A172 (cell line): Measurements from ENCODE around the gene SLC36A3. TPM values are rescaled to one million over a fixed set of nuclear protein-coding genes. Genes with fewer than 3 reads are reported as not detected.
A peak's percentile ranks its signal among the peaks of the same experiment; 100 is the strongest.
"Not testable (repeated sequence)": the region's sequence is repeated elsewhere in the genome, so short reads cannot be mapped to it uniquely, and the experiment has no call there.

Source experiments
- DNase-seq: peaks from one replicate; pipeline ENCODE4 v3.0.0-alpha.2; 2015; ENCODE audit warnings: low spot score
- total RNA-seq: library from RNA; depleted of rRNA; stranded (reverse); fragments of >200 nt; shearing (Covaris generic); gene quantifications from 2 replicates; pipeline ENCODE4 v1.2.3, GENCODE V29; 2014

The SLC36A3 gene
- total RNA-seq, 1 experiment from 2014 or later = not detected

- DNase-seq = no peak
These were observed 43.6 kb downstream of the SLC36A3 start for GRCh38 chr5:151259931-151260330.

DNA sequence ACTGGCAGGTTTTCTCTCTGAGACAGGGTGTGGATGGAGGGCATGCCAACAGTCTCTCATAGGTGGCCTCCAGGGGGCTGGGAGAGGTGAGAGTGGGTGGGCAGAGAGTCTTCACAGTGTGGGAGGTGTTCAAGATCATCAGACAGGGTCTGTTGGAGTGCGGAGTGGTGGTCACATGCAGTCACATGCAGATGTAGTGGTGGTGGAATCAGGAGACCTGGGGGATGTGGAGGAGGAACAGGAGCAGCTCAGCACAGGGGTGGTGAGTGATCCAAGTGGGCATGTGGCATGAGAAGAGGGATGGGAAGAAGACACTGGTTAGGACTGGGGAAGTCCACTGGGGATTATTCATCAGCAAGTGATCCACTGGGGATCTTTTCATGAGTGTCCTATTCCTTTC lies 44.8 kb downstream of the SLC36A3 start:
- no peak for DNase-seq

GRCh38 chr5:151258201-151258611 lies 45.4 kb downstream of the SLC36A3 start:
- no peak for DNase-seq

- peak; percentile 34 for DNase-seq
These were observed 45.8 kb downstream of the SLC36A3 start for GRCh38 chr5:151257731-151258181.

GRCh38 chr5:151255621-151256286 lies 47.8 kb downstream of the SLC36A3 start:
- no peak for DNase-seq

DNA sequence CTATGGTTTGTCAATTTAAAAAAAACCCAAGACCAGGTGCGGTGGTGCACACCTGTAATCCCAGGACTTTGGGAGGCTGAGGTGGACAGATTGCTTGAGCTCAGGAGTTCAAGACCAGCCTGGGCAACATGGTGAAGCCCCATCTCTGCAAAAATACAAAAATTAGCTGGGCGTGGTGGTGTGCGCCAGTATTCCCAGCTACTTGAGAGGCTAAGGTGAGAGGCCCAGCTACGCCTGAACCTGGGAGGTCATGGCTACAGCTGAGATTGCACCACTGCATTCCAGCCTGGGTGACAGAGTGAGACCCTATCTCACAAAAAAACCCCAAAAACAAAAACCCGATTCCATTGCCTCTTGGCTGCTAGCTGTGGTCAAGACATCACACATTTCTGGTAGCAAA lies 48.6 kb downstream of the SLC36A3 start:
- DNase-seq = not testable (repeated sequence)

- no peak for DNase-seq
These were observed 49.0 kb downstream of the SLC36A3 start for GRCh38 chr5:151254556-151254955.

- DNase-seq = no peak
These were observed 50.0 kb downstream of the SLC36A3 start for GRCh38 chr5:151253605-151253950.

DNA sequence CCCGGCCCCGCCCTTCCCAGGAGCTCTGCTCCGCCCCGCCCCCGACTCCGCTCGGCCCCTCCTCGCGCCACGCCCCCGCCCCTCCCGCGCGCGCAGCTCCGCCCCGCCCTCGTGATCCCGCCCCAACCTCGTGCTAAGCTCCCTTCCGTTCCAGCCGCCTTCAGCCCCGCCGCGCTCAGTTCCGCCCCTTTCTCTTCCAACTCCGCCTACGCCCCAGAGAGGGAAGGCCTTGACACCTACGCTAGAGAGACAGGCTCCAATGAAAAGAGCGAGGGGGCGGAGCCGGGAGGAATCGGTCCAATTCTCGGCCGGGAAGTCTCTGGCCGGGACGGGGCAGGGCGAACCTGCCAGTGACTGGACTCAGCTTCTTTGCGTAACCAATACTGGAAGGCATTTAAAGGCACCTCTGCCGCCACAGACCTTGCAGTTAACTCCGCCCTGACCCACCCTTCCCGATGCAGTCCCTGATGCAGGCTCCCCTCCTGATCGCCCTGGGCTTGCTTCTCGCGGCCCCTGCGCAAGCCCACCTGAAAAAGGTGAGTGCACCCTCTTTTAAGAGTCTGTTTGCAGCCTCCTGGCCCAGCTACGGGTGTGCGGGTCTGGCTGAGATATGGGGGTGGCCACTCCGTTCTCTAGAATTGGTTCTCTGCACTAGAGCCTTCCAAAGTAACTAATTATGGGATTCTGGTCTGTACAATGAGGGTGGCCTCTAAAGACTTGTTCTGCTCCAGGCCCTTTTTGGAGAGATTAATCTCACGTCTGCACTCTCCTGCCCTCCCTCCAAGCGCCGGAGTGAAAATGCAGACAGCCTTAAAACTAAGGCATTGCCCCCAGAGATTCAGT lies 50.6 kb downstream of the SLC36A3 start, which contains the start of gene GM2A:
TSS of gene GM2A (plus strand) at position 424 of the 843 bp plus-strand sequence. CDS start at position 456, 32 bp downstream.
- peak; percentile 99 for DNase-seq

DNA sequence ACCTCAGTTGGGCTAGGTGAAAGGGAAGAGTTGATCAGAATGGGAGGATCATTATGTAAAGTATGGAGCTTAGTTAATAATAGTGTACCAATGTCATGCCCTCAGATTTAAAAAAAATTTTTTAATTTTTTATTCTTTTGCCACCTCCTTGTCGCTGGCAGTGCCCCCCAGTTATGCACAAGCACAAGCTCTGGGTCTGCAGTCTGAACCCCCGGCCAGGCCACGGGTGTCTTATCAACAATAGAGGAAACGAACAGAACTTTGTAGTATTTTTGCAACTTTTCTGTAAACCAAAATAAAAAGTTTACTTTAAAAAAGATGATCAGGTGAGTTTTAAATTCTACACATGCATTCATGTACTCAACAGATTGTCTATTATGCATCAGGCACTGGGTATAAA lies 51.9 kb downstream of the SLC36A3 start:
- DNase-seq = no peak

DNA sequence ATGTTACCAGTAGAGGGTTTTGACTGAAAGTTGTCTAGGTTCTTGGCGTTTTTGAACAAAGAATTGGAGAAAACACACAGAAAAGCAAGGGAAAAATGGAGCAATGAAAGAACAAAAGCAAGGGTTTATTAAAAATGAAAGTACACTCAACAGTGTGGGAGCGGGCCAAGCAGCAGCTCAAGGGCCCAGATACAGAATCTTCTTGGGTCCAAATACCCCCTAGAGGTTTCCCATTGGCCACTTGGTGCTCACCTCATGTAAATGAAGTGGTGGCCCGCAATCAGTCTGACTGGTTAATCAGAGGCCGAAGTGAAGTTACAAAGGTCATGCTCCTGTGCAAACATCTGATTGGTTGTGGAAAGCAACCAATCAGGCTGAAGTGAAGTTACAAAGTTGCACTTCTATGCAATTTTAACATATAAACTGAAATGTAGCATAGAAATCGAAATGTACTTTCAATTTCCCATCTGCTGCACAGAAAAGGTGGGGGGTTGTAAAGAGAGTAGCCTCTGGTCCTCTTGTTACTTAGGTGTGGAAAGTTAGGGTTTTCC lies 52.5 kb downstream of the SLC36A3 start:
- no peak for DNase-seq

DNA sequence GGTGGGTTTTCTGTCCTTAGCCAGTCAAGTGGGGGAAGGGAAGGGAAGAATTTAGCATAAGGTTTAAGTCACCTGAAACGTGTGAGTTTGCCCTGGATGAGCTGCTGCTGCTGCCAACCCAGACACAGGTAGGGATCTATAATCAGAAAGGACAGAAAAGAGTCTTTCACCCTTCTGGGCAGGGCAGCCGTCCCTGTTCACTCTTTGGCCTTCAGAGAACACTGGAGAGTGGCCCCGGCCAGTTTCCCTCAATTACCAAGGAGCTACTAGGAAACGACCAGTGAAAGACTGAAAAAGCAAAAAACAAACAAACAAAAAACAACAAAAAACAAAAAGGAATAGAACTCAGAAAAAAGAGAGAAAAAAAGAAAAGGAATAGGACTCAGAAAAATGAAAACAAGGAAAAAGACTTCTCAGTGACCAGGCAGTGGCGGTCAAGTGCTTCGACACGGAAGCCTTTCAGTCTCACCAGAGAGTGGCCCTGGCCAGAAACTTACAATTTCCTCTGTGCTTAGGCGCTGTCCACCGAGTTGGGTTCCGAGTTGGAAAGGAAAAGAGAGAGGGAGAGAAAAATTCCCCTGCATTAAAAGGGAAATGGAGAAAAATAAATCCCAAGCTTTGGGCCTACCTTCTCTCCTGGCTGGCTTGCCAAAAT lies 53.1 kb downstream of the SLC36A3 start:
- no peak for DNase-seq

GRCh38 chr5:151249281-151249680 lies 54.3 kb downstream of the SLC36A3 start:
- no peak for DNase-seq

DNA sequence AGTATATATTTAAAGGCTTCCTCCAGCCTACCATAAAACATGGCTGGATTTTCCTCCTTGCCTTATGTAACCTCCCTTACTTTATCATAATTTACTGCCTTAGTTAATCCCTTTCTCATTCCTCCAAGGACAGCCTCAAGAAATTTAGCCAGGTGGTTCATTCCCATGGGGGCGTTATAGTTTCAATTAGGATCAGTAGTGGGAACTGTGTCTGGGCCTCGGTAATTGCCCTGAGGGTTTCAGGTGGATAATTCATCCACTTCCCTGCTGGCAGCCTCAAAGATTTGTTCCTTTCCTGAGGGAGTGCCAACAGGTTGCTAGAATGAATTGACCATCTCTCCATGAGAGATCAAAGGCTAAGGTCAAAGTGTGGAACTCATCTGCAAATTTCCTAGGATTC lies 54.9 kb downstream of the SLC36A3 start:
- DNase-seq = no peak

DNA sequence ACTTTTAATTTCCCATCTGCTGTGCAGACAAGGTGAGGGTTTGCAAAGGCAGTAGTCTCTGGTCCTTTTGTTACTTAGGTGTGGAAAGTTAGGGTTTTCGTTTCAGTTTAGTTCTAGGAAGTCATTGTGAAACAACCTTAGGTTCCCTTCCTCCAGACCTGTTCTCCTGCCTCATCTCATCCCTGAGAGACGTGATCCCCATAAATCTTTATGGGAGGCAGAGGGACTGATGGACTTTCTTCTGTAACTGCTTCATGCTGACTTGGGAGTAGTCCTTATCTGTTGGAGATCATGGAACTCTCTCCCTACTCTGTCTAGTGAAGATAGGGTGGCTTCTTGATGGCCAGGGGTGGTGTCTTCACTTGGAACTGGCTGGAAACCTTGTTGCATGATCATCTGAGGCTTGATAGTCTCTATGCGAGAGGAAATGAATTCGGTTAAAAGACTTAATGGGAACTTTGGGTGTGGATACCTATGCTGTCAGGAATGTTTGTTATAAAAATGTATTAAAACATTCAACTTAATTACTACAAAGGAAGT lies 57.8 kb downstream of the SLC36A3 start:
- DNase-seq = no peak

DNA sequence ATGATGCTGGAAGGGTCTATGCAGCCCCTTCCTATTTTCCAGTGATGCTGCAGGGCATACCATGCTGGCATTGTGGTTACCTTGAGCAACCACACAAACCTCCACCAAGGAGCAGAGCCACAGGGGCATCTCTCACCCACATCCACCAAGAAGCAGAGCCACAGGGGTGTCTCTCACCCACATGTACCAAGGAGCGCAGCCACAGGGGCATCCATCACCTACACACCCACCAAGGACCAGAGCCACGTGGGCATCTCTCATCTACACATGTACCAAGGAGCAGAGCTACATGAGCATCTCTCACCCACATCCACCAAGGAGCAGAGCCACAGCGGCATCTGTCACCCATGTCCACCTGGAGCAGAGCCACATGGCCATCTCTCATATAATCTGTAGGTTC lies 59.4 kb downstream of the SLC36A3 start:
- DNase-seq = no peak

DNA sequence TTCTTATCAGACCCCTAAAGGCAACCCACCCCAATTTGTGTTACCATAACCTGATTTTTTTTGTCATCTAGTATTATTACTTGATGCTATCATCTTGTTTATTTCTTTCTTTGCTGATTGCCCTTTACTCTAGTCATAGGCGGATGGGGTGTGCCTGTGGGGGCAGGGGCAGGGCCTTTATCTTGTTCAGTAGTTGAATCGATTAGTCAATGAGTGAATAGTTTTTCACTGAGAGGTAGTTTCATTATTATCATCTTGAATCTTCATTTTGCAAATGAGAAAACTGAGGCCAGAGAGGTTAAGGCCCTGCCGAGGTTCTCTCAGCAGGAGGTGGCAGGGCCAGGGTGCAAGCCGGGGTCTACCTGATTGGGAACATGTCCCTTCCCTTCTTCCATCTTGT lies 60.0 kb downstream of the SLC36A3 start:
- no peak for DNase-seq

- no peak for DNase-seq
These were observed 60.4 kb downstream of the SLC36A3 start for GRCh38 chr5:151243127-151243526.

- DNase-seq = no peak
These were observed 62.5 kb downstream of the SLC36A3 start for GRCh38 chr5:151240924-151241635.

DNA sequence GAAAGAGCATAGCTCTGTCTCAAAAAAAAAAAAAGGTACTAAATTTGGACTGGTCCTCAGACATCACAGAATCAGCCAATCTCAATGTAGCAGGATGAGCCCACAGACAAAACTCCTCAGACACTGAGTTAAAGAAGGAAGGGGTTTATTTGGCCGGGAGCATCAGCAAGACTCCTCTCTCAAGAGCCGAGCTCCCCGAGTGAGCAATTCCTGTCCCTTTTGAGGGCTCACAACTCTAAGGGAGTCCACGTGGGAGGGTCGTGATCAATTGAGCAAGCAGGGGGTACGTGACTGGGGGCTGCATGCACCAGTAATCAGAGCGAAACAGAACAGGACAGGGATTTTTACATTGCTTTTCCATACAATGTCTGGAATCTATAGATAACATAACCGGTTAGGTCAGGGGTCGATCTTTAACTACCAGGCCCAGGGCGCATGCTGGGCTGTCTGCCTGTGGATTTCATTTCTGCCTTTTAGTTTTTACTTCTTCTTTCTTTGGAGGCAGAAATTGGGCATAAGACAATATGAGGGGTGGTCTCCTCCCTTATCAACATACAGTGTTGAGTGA lies 63.2 kb downstream of the SLC36A3 start:
- DNase-seq = not testable (repeated sequence)
